HUES48 (cell line): ENCODE data around the gene ZFYVE9.

Experiments
- H3K27ac ChIP-seq: one replicate; pipeline ENCODE4 v1.7.0; 2013; ENCODE audit warnings: low read depth, low read length, inconsistent platforms
- H3K27me3 ChIP-seq: 2 replicates; pipeline ENCODE4 v1.6.1; 2013; ENCODE audit warnings: mild to moderate bottlenecking, low read length; ENCODE audit not compliant: control insufficient read depth, insufficient read depth
- H3K36me3 ChIP-seq: 2 replicates; pipeline ENCODE4 v1.6.1; 2013; ENCODE audit warnings: low read length; ENCODE audit not compliant: control insufficient read depth, insufficient read depth
- H3K4me1 ChIP-seq: 2 replicates; pipeline ENCODE4 v1.6.1; 2013; ENCODE audit warnings: mild to moderate bottlenecking, low read length; ENCODE audit not compliant: control insufficient read depth, insufficient read depth
- H3K4me3 ChIP-seq: 2 replicates; pipeline ENCODE4 v1.5.1; 2013; ENCODE audit warnings: mild to moderate bottlenecking, low read depth, low read length
- H3K9ac ChIP-seq: 2 replicates; pipeline ENCODE4 v1.6.1; 2013; ENCODE audit warnings: mild to moderate bottlenecking, low read depth, low read length, moderate library complexity
- H3K9me3 ChIP-seq: 2 replicates; pipeline ENCODE4 v1.6.1; 2013; ENCODE audit warnings: low read length; ENCODE audit not compliant: control insufficient read depth, insufficient read depth

ZFYVE9 gene

GRCh38 chr1:52253421-52253820, 111.5 kb downstream of the ZFYVE9 start:
- Histone ChIP-seq H3K36me3 (no peaks in the 10 kb centered on the region), H3K27me3 (no peaks in the 10 kb centered on the region), H3K4me1 (no peaks in the 10 kb centered on the region), H3K27ac (no peak overlapping the region), H3K9me3 (no peaks in the 10 kb centered on the region), H3K9ac (no peak overlapping the region), H3K4me3 (no peak overlapping the region)

- Histone ChIP-seq H3K27me3 (no peaks in the 10 kb centered on the region), H3K9me3 (no peaks in the 10 kb centered on the region), H3K4me1 (no peaks in the 10 kb centered on the region), H3K36me3 (no peaks in the 10 kb centered on the region), H3K27ac (no peak overlapping the region), H3K9ac (no peak overlapping the region), H3K4me3 (no peak overlapping the region)
These were observed 118.0 kb downstream of the ZFYVE9 start for GRCh38 chr1:52259886-52260285.

- Histone ChIP-seq H3K9ac (no peak overlapping the region), H3K36me3 (no peaks in the 10 kb centered on the region), H3K4me1 (0 out of 2 replicates have a peak, but pooled peaks cover 6% of the 10 kb centered on the region), H3K27ac (no peak overlapping the region), H3K27me3 (no peaks in the 10 kb centered on the region), H3K9me3 (no peaks in the 10 kb centered on the region), H3K4me3 (no peak overlapping the region)
These were observed 121.4 kb downstream of the ZFYVE9 start for GRCh38 chr1:52263153-52263910.

- Histone ChIP-seq H3K36me3 (no peaks in the 10 kb centered on the region), H3K4me3 (no peak overlapping the region), H3K27ac (no peak overlapping the region), H3K4me1 (peaks cover 11% of the 10 kb centered on the region; the same call in 1 of the 2 replicates), H3K9me3 (no peaks in the 10 kb centered on the region), H3K9ac (no peak overlapping the region), H3K27me3 (no peaks in the 10 kb centered on the region)
These were observed 122.7 kb downstream of the ZFYVE9 start for GRCh38 chr1:52264530-52265115.

- Histone ChIP-seq H3K27ac (no peak overlapping the region), H3K9me3 (no peaks in the 10 kb centered on the region), H3K36me3 (no peaks in the 10 kb centered on the region), H3K4me3 (no peak overlapping the region), H3K9ac (no peak overlapping the region), H3K4me1 (peaks cover 11% of the 10 kb centered on the region; the same call in 1 of the 2 replicates), H3K27me3 (no peaks in the 10 kb centered on the region)
These were observed 124.6 kb downstream of the ZFYVE9 start for GRCh38 chr1:52266507-52266906.

- Histone ChIP-seq H3K27ac (peak overlapping the region; percentile 44), H3K36me3 (no peaks in the 10 kb centered on the region), H3K27me3 (no peaks in the 10 kb centered on the region), H3K9me3 (no peaks in the 10 kb centered on the region), H3K9ac (no peak overlapping the region), H3K4me1 (peaks cover 11% of the 10 kb centered on the region; the same call in 1 of the 2 replicates), H3K4me3 (no peak overlapping the region)
These were observed 126.5 kb downstream of the ZFYVE9 start for GRCh38 chr1:52268372-52268771.

- no peak overlapping the region for H3K4me3 ChIP-seq
- H3K27me3 ChIP-seq = no peaks in the 10 kb centered on the region
- peaks cover 5% of the 10 kb centered on the region; the same call in 1 of the 2 replicates for H3K36me3 ChIP-seq
- no peak overlapping the region for H3K27ac ChIP-seq
- H3K9me3 ChIP-seq = no peaks in the 10 kb centered on the region
- no peak overlapping the region for H3K9ac ChIP-seq
- H3K4me1 ChIP-seq = peaks cover 15% of the 10 kb centered on the region
These were observed 139.6 kb downstream of the ZFYVE9 start for GRCh38 chr1:52281518-52281917.

- Histone ChIP-seq H3K4me3 (no peak overlapping the region), H3K9me3 (no peaks in the 10 kb centered on the region), H3K4me1 (no peaks in the 10 kb centered on the region)
These were observed 146.4 kb downstream of the ZFYVE9 start for GRCh38 chr1:52288286-52288685.

GRCh38 chr1:52294580-52294979, 152.7 kb downstream of the ZFYVE9 start:
- no peak overlapping the region for H3K27ac ChIP-seq
- no peak overlapping the region for H3K4me3 ChIP-seq
- no peaks in the 10 kb centered on the region for H3K4me1 ChIP-seq
- no peak overlapping the region for H3K9ac ChIP-seq
- H3K36me3 ChIP-seq = no peaks in the 10 kb centered on the region; the same call in 1 of the 2 replicates
- H3K27me3 ChIP-seq = no peaks in the 10 kb centered on the region
- no peaks in the 10 kb centered on the region for H3K9me3 ChIP-seq

More at GRCh38 chr1:52288286-52288685, 146.4 kb downstream of the ZFYVE9 start:
- no peaks in the 10 kb centered on the region for H3K27me3 ChIP-seq
- no peaks in the 10 kb centered on the region for H3K36me3 ChIP-seq
- no peak overlapping the region for H3K27ac ChIP-seq
- H3K9ac ChIP-seq = no peak overlapping the region

- H3K36me3 ChIP-seq = no peaks in the 10 kb centered on the region; the same call in 1 of the 2 replicates
- H3K27ac ChIP-seq = no peak overlapping the region
- no peaks in the 10 kb centered on the region for H3K4me1 ChIP-seq
- H3K9me3 ChIP-seq = no peaks in the 10 kb centered on the region
- H3K27me3 ChIP-seq = no peaks in the 10 kb centered on the region
- no peak overlapping the region for H3K9ac ChIP-seq
- H3K4me3 ChIP-seq = no peak overlapping the region
These were observed 154.5 kb downstream of the ZFYVE9 start for GRCh38 chr1:52296345-52296744.
